ENCODE measurements around the gene PYDC2. TPM values are rescaled to one million over a fixed set of nuclear protein-coding genes. Genes with fewer than 3 reads are reported as not detected.
A peak's percentile ranks its signal among the peaks of the same experiment; 100 is the strongest.
"Not testable (repeated sequence)": the region's sequence is repeated elsewhere in the genome, so short reads cannot be mapped to it uniquely, and the experiment has no call there.

The PYDC2 gene
- total and polyA plus RNA-seq, 7 donors, result not detected

DNA sequence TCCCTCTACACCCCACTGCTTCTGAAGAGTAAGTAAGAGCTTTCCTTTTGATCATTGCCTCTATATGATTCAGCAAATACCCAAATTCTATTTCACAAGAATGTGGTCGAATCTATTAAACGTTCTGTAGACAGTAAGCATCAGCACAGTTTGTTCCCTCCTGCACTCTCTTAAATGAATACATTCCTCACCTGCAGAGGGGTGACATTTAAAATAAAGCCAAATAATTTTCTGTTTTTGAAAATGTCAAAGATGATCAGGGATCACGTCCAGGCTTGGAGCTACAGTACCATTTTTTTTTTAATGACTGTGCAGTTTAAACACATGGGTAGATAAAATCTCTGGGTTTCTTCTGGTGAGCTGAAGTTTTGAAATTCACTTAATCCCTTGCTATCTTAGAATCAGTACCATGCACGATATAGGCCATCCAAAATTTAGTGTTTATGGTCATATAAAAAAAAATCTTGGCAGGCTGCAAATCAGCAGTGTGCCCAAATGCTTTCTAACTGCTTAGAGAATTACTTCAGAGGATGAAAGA is 12.8 kb downstream of the PYDC2 start:
- ATAC-seq (no peak), DNase-seq (no peak)
- H3K27ac ChIP-seq, result no peak overlapping the region
- WGBS, 3 donors, result 59 to 64% (median 59%) methylated on average over 4 of the region's 4 CpGs
- H3K27me3 ChIP-seq (ENCODE audit: insufficient read depth in 3 of 3, low read length in 2 of 3), result no peaks in the 10 kb centered on the region
- intact Hi-C loops (cut with DNase I), result no loop called here
- TF ChIP-seq, protein P1, sequence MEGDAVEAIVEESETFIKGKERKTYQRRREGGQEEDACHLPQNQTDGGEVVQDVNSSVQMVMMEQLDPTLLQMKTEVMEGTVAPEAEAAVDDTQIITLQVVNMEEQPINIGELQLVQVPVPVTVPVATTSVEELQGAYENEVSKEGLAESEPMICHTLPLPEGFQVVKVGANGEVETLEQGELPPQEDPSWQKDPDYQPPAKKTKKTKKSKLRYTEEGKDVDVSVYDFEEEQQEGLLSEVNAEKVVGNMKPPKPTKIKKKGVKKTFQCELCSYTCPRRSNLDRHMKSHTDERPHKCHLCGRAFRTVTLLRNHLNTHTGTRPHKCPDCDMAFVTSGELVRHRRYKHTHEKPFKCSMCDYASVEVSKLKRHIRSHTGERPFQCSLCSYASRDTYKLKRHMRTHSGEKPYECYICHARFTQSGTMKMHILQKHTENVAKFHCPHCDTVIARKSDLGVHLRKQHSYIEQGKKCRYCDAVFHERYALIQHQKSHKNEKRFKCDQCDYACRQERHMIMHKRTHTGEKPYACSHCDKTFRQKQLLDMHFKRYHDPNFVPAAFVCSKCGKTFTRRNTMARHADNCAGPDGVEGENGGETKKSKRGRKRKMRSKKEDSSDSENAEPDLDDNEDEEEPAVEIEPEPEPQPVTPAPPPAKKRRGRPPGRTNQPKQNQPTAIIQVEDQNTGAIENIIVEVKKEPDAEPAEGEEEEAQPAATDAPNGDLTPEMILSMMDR (IDR thresholded peaks at IDR 0.05), result no peak
- no peaks in the 10 kb centered on the region for H3K9me3 ChIP-seq
- no peaks in the 10 kb centered on the region for H3K36me3 ChIP-seq (ENCODE audit: insufficient read depth in 1 of 2, low read depth in 1 of 2)
- no peak overlapping the region for H3K4me3 ChIP-seq
- no peaks in the 10 kb centered on the region for H3K4me1 ChIP-seq

DNA sequence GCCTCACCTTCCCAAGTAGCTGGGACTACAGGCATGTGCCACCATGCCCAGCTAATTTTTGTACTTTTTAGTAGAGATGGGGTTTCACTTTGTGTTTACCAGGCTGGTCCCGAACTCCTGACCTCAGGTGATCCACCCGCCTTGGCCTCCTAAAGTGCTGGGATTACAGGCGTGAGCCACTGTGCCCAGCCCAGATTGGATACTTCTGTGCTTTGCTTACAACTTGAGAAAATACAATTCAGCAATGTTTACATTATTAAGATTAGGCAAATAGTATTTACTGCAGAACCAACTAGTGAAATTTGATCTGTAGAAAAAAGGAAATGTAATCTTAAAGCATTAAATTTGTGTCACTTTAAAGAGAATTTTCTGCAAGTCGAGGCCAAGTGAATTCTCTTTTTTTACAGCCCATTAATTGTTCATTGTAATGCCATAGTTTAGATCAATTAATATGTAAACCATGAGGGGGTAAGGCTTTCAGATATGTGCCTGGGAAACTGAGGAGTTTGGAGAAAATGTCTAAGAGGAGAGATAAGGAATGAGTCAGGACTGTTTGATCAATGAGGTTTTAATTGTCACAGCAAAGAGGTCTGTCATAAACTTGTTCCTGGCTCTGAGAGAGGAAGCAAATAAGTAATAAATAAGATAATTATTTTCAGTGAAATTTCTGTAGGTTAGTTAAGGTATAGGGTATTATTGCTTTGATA is 15.3 kb downstream of the PYDC2 start:
- H3K27me3 ChIP-seq (ENCODE audit: insufficient read depth in 3 of 3, low read length in 2 of 3), result no peaks in the 10 kb centered on the region
- H3K4me3 ChIP-seq, result no peak overlapping the region
- no peak overlapping the region for H3K27ac ChIP-seq
- H3K36me3 ChIP-seq (ENCODE audit: insufficient read depth in 1 of 2, low read depth in 1 of 2), result no peaks in the 10 kb centered on the region
- H3K4me1 ChIP-seq, result no peaks in the 10 kb centered on the region
- H3K9me3 ChIP-seq, result no peaks in the 10 kb centered on the region
- TF ChIP-seq, protein P1 (IDR thresholded peaks at IDR 0.05), result no peak
- intact Hi-C loops (cut with DNase I), result no loop called here
- ATAC-seq, result no peak
- no peak for DNase-seq
- WGBS, 3 donors, result 66 to 77% (median 72%) methylated on average over 4 of the region's 4 CpGs

DNA sequence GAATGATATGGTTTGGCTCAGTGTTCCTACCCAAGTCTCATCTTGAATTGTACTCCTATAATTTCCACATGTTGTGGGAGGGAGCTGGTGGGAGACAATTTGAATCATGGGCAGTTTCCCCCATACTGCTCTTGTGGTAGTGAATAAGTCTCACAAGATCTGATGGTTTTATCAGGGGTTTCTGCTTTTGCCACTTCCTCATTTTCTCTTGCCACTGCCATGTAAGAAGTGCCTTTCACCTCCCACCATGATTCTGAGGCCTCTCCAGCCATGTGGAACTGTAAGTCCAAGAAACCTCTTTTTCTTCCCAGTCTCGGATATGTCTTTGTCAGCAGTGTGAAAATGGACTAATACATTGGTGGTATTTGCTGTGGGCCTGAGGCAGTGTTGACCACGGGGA is 23.0 kb downstream of the PYDC2 start:
- H3K27ac ChIP-seq; ATAC-seq; DNase-seq; H3K9me3 ChIP-seq; H3K27me3 ChIP-seq (ENCODE audit: insufficient read depth in 3 of 3, low read length in 2 of 3); H3K36me3 ChIP-seq (ENCODE audit: insufficient read depth in 1 of 2, low read depth in 1 of 2); H3K4me1 ChIP-seq; H3K4me3 ChIP-seq; intact Hi-C loops (cut with DNase I): not testable (repeated sequence)
- 78 to 84% (median 78%) methylated on average over 2 of the region's 2 CpGs for WGBS, 3 donors

GRCh38 chr3:191484461-191484860 is 23.5 kb downstream of the PYDC2 start:
- peak in 1 of 2 donors; percentile 32 for DNase-seq
- H3K4me1 ChIP-seq, result no peaks in the 10 kb centered on the region
- WGBS, 3 donors, result 90 to 94% (median 93%) methylated on average over 3 of the region's 3 CpGs
- intact Hi-C loops (cut with DNase I), result no loop called here
- H3K27ac ChIP-seq, result no peak overlapping the region
- TF ChIP-seq, protein P1 (IDR thresholded peaks at IDR 0.05), result no peak
- ATAC-seq, result no peak
- no peaks in the 10 kb centered on the region for H3K36me3 ChIP-seq (ENCODE audit: insufficient read depth in 1 of 2, low read depth in 1 of 2)
- no peaks in the 10 kb centered on the region for H3K27me3 ChIP-seq (ENCODE audit: insufficient read depth in 3 of 3, low read length in 2 of 3)
- no peak overlapping the region for H3K4me3 ChIP-seq
- H3K9me3 ChIP-seq, result no peaks in the 10 kb centered on the region

GRCh38 chr3:191492601-191493000 is 31.6 kb downstream of the PYDC2 start:
- TF ChIP-seq, protein P1 (IDR thresholded peaks at IDR 0.05), result no peak
- 36 to 58% (median 46%) methylated on average over 1 of the region's 1 CpG for WGBS, 3 donors
- Histone ChIP-seq H3K4me3 (no peak overlapping the region), H3K27me3 (ENCODE audit: insufficient read depth in 3 of 3, low read length in 2 of 3) (no peaks in the 10 kb centered on the region), H3K4me1 (no peaks in the 10 kb centered on the region), H3K36me3 (ENCODE audit: insufficient read depth in 1 of 2, low read depth in 1 of 2) (no peaks in the 10 kb centered on the region), H3K27ac (no peak overlapping the region), H3K9me3 (no peaks in the 10 kb centered on the region)
- intact Hi-C loops (cut with DNase I), result no loop called here
- DNase-seq, result no peak
- no peak for ATAC-seq
